HG03175 (cell line): Measurements from ENCODE around the gene INPP5B.
"Not testable (repeated sequence)": the region's sequence is repeated elsewhere in the genome, so short reads cannot be mapped to it uniquely, and the experiment has no call there.

Experiments
- ATAC-seq: cut with Tn5 transposase; IDR thresholded peaks from one replicate; pipeline ENCODE4 v1.9.1; 2021; ENCODE audit warnings: mild to moderate bottlenecking, moderate library complexity; ENCODE audit not compliant: unreplicated experiment

The INPP5B gene

DNA sequence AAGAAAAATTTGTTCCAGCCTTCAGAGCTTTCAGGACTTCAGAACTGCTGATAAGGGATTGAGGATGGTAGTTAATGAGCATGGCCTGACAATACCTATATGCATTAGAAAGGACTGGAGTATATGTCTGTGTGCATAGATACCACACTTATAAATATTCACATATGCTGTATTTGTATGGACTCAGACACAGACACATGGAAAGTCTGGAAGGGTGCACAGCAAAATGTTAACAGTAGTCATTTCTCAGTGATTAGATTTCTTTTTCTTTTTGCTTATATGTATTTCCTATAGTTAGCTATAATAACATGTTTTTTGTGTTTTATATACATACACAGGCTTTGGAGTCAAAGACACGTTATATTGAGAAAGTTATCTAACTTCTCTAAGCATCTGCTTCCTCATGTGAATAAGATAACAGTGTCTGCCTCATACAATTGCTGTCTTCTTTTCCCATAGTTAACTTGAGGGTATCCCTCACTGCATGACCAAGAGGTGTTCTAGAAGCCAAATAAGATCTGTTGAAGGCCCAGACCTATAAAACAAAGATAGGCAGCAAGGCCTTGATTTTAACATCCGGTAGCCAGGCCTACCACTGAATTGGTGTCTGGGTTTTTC is 31.3 kb downstream of the INPP5B start:
- ATAC-seq, result no peak

DNA sequence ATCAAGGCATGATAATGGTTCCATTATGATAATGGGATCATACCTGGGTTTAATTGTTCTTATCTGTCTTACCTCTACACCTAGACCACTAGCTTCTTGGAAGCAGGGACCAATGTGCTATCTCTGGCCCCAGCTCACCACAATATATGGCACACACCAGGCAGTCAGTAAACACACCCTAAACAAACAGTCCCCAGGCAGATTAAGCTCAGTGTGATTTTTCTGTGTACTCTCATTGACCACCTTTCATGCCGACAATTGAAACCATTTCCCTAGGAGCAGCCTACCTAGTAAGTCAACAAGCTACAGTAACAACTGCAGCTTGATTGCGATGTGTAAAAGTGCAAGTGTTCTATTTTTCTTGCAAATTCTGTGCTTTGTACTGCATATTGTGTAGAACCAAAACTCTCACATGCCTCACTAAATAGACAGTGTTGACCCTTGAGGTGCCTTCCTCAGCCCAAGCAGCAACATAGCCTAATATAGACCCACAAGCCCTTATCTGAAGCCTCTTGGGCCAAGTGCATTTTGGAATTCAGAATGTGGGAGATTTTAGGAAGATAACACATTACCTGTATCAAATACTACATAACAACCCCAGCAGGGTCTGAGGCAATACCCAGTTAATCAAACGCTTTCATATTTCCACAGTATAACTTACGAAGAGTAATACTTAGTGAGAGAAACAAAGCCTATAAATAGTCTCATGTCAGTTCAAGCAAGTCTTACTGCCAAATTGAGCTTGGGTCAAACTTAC is 32.0 kb downstream of the INPP5B start:
- no peak for ATAC-seq

DNA sequence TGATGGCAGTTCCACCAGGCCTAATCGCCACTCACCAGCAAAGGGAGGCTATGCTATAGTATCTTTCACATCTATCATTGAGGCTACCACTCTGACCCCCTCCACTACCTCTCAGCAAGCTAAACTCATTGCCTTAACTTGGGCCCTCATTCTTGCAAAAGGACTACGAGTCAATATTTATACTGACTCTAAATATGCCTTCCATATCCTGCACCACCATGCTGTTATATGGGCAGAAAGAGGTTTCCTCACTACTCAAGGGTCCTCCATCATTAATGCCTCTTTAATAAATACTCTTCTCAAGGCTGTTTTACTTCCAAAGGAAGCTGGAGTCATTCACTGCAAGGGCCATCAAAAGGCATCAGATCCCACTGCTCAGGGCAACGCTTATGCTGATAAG is 35.4 kb downstream of the INPP5B start:
- ATAC-seq, result not testable (repeated sequence)

DNA sequence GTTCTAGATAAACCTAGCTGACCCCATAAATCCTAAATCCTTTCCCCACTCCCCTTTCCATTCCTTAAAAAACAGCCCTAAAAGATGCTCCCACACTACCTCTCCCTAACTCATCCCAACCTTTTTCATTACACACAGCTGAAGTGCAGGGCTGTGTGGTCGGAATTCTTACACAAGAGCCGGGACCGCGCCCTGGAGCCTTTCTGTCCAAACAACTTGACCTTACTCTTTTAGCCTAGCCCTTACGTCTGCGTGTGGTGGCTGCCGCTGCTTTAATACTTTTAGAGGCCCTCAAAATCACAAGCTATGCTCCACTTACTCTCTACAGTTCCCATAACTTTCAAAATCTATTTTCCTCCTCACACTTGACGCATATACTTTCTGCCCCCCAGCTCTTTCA is 36.0 kb downstream of the INPP5B start:
- ATAC-seq, result not testable (repeated sequence)

DNA sequence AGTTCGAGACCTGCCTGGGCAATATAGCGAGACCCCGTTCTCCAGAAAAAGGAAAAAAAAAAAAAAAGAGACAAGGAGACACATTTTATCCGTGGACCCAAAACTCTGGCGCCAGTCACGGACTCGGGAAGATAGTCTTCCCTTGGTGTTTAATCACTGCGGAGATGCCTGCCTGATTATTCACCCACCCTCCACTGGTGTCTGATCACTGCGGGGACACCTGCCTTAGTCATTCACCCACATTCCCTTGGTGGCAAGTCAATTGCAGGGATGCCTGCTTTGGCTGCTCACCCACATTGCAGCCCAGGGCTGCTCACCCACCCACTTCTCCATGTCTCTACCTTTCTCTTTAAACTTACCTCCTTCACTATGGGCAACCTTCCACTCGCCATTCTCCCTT is 38.3 kb downstream of the INPP5B start:
- not testable (repeated sequence) for ATAC-seq

DNA sequence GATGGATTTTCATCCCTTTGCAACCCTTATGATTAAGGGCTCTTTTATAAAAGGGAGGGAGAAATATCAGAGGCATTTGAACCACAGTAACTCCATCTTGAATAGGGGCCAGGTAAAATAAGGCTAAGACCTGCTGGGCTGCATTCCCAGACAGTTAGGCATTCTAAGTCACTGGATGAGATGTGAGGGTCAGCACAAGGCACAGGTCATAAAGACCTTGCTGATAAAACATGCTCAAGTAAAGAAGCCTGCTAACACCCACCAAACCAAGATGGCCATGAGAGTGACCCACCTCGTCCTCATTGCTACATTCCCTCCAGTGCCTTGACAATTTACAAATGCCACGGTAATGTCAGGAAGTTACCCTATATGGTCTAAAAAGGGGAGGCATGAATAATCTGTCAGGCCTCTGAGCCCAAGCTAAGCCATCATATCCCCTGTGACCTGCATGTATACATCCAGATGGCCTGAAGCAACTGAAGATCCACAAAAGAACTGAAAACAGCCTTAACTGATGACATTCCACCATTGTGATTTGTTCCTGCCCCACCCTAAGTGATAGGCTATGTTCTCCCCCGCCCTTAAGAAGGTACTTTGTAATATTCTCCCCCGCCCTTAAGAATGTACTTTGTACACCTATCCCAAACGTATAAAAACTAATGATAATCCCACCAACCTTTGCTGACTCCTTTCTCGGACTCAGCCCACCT is 39.3 kb downstream of the INPP5B start:
- ATAC-seq, result not testable (repeated sequence)

DNA sequence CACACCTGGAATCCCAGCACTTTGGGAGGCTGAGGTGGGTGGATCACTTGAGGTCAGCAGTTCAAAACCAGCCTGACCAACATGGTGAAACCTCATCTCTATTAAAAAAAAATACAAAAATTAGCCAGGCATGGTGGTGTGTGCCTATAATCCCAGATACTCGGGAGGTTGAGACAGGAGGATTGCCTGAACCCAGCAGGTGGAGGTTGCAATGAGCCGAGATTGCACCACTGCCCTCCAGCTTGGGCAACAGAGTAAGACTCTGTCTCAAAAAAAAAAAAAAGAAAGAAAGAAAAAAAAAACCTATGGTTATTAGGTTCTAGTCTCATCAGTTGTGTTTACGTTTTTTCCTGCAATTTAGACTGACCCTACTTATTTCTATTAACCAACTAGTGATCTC is 40.3 kb downstream of the INPP5B start:
- ATAC-seq, result not testable (repeated sequence)

DNA sequence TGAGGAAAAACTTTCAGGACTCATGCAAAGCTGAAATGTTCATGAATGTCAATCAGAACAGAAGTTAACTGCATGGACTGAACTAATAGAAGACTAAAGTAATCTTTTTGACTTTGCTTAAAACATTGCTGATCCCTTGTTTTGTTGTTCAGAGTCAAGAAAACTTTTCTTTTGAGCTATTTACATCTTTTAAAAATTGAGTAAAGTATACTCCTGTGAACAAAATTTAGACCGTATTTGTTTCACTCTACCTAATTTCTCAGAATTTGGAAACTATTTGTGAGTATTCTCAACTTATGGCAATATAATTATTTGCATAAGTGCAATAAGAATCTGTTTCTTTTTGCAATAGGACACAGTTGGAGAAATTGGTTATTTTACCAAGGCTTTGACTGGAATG is 41.1 kb downstream of the INPP5B start:
- ATAC-seq, result no peak

DNA sequence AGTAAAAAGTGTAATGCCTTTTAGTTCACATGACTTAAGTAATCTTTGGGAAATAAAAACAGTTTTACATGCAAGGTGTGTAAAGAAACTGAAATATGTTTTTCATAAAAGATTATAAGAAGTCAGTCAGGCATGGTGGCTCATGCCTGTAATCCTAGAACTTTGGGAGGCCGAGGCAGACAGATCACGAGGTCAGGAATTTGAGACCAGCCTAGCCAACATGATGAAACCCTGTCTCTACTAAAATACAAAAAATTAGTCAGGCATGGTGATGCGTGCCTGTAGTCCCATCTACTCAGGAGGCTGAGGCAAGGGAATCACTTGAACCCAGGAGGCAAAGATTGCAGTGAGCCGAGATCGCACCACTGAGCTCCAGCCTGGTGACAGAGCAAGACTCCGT is 42.9 kb downstream of the INPP5B start:
- ATAC-seq, result not testable (repeated sequence)

DNA sequence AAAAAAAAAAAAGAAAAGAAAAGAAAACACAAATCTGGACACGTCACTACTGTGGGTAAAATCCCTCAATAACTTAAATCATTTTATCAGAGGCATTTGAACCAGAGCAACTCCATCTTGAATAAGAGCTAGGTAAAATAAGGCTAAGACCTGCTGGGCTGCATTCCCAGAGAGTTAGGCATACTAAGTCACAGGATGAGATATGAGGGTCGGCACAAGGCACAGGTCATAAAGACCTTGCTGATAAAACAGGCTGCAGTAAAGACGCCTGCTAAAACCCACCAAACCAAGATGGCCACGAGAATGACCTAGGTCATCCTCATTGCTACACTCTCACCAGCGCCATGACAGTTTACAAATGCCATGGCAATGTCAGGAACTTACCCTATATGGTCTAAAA is 43.9 kb downstream of the INPP5B start:
- no peak for ATAC-seq

DNA sequence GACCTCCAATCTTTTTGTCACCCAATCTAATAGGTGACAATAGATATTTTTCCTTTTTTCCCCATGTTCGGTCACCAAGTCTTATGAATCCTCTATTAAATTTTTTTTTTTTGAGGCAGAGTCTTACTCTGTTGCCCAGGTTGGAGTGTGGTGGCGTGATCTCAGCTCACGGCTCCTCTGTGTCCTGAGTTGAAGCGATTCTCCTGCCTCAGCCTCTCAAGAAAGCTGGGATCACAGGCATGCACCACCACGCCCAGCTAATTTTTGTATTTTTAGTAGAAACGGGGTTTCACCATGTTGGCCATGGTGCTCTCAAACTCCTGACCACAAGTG is 45.0 kb downstream of the INPP5B start:
- ATAC-seq, result no peak

DNA sequence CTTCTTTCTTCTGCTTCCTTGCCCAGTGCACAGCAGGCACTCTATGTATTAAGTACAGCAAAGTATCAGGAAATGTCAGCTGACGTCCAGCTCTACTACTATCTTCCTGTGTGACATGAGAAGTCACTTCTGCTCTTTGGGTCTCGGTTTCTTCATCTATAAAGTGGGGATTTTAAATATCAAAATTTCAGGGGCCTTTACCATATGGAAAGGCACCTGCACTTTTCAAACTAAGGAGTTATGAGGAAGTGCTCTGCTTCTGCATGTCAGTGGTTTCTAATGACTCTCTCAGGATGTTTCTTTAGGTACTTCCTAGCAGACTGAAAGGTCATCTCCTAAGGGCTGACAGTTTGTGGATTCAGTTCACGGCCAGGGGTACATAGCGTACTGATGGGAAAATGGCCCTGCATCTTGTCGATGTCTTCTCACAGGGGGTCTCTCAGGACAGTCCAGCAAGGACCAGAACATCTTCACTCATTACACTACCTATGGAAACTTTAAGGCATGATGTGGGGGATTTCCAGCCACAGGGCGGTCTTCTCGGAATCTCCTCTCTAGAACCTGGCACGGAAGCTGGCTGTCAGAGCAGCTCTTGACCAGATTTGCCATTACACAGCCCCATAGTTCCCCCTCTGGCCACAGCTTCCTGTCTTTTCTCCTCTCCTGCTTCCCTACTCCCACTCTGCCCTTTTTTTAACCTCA is 45.5 kb downstream of the INPP5B start:
- ATAC-seq, result peak; percentile 57

DNA sequence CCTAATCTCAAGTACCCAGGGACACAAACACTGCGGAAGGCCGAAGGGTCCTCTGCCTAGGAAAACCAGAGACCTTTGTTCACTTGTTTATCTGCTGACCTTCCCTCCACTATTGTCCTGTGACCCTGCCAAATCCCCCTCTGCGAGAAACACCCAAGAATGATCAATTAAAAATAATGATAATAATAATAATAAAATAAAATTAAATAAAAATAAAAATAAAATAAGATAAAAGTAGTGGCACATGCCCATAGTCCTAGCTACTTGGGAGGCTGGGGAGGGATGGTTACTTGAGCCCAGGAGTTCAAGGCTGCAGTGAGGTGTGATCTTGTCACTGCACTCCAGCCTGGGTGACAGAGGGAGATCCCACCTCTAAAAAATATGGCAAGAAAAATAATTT is 49.3 kb downstream of the INPP5B start:
- ATAC-seq, result not testable (repeated sequence)

DNA sequence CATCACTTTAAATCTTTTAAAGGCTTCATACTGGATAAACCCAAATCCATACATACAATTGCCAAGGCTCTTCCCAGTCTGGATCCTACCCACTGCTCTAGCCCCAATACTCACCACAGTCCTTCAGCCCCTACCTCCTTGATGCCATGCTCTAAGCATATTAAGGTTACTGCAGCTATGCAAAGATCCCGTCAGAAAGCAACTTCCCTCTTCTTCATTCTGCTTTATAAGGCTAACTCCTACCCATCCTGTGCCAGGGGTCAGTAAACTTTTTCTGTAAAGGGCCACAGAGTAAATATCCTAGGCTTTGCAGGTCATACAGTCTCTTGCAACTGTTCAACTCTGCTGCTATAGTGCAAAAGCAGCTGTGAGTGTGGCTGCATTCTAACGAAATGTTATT is 53.2 kb downstream of the INPP5B start:
- ATAC-seq, result no peak

DNA sequence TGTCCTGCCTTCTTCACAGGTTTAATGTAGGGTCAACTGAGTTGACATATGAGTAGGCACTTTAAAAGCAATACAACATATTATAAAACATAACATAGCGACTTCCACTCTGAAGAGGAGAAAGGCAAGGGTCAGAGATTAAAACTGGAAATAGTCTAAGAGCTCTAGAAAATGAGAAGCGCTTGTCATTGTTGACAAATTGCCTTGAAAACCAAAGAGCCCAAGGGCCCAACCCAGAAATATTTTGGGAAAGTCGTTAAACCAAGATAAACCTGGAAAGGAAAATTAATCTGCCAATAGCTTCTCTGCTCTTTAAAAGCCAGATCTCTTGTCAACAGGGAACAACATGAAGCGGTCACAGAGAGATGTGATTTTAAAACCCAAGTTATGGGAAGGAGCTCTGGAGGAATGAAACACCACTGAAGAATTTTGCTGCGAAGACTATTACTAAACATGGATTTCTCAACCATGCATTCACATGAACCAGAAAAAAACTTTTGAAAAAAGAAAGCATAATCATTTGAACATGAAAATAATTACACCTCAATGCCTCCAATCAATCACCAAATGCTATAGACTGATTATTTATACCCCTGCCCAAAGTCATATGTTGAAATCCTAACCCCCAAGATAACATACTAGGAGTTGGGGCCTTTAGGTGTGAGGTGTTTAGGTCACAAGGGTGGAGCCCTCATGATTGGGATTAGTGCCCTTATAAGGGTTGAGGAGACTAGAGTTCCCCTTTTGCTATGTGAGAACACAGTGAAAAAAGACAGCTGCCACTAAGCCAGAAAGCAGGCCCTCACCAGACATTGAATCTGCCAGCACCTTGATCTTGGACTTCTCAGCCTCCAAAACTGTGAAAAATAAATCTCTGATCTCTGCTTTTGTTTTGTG is 54.5 kb downstream of the INPP5B start:
- no peak for ATAC-seq

DNA sequence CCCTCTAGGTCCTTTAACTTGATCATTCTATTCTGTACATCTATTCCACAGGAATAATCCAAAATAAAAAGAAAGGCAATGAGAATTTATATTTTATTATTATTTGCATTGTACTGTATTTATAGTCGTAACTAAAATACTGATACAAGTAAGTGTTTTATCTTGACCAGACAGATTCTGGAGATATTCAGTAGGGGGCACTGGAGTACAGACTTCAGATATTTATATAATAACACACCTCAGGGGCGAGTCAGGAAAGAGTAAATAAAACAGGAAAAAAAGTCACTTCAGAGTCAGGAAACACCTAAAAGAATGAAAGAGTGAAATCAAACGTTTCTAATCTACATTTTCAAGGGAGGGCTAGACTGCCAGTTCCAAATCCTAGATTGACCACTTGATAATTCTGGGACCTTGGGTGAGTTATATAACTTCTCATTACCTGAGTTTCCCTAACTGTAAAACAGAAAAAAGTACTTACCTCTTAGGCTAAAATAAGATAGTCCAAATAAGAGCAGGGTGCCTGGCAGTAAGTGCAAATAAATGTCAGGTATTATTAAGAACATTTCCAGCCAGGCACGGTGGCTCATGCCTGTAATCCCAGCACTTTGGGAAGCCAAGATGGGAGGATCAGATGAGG is 56.4 kb downstream of the INPP5B start:
- no peak for ATAC-seq

DNA sequence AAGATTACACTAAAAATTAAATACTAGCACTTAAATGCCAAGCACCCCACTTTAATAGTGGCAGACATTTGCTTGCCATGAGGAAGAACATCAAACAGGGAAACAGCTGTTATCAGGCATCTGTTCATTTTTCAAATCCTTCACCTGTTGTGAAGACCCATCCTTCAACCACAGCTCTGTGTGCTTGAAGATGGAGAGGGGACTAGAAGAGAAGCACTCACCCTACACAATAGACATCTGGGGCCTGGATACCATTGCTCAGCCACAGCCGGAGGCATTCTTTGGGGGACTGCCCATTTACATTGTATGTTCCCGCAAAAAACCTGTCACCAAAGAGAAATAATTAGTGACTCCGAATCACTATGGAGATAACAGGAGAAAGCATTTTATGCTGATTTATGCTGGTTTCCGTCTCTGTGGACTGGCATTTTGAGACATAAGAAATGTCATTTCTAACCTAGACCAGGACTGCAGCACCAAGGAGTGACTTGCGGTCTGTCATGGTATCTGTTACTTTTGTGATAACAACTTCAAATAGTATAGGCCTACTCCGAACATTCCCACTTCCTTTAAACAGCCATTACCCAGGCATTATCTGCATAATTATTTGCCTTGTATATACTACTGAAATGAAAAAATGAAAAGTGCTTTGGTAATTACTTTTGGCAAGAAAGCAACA is 58.7 kb downstream of the INPP5B start:
- ATAC-seq, result no peak

DNA sequence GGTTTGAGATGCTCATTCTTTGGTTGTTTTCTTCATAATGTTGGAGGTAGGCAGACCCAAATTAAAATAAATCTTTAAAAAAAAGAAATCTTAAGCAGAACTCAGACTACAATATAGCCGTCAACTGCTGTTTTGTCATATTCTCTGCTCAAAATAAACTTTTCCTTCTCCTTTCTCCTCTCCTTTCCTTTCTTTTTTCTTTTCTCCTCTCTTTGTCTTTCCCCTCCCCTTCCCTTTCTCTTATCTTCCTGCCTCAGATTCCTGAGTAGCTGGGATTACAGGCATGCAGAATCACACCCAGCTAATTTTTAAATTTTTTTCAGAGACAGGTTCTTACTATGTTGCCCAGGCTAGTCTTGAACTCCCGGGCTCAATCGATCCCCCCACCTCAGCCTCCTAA is 62.7 kb downstream of the INPP5B start:
- no peak for ATAC-seq

DNA sequence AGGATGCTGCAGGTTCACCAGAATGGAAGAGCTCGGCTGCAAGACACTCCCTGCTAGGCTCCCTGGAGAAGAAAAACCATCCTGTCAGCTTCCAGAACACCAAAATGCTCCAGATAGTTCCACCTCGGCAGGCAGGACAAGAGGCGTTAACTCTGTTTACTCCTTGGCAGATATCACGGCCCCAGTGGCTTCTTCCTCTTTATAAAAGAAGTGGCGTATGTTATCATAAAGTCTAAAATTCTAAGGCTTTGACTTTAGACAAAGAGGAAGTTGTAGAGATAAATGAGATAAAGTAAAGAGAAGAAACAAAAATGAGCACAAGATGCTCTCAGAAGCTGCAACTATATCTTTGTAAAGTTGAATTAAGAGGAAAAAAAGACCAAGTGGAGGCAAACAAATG is 63.2 kb downstream of the INPP5B start:
- no peak for ATAC-seq

DNA sequence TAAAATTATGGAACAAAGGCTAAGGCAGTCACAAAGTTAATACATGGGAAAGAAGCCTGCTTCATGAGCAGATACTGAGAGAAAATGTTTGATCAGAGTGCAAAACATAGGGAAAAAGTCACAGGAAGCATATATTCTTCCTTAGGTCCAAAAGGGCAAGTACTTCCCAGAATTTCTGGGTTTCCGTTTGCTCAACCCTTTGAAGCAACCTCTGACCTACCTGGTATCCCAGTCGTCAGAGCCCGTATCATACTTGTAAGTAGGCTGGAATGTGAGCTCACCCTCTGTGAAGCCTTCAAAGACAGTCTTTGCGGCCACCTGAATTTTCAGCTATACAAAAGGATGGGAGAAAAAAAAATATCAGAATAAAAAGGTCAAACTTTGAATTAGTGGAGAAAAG is 67.0 kb downstream of the INPP5B start:
- no peak for ATAC-seq
